Measurements from ENCODE around the gene PSMD1.

PSMD1 gene

GRCh38 chr2:231117922-231118613 lies 61.4 kb downstream of the PSMD1 start:
- no peaks in the 10 kb centered on the region for H3K9me3 ChIP-seq (ENCODE audit: insufficient read depth, low read depth, low read length)
- no peak overlapping the region for H3K14ac ChIP-seq (ENCODE audit: low read length)
- WGBS (ENCODE audit: extremely low coverage, insufficient coverage, insufficient read length): no CpG with 5 or more reads among the region's 4 CpGs
- no peak overlapping the region for H2AFZ ChIP-seq (ENCODE audit: insufficient read depth, low read length, poor library complexity)
- no peak overlapping the region for H3K23ac ChIP-seq (ENCODE audit: low read length)
- H2BK120ac ChIP-seq (ENCODE audit: insufficient read depth, low read length, poor library complexity): no peak overlapping the region
- H4K91ac ChIP-seq (ENCODE audit: low read depth, low read length): no peak overlapping the region
- no peak overlapping the region for H2BK5ac ChIP-seq (ENCODE audit: low read depth, low read length, poor library complexity)
- H3K79me1 ChIP-seq (ENCODE audit: low read length): no peaks in the 10 kb centered on the region
- H3K4ac ChIP-seq (ENCODE audit: low read depth, low read length): no peak overlapping the region
- H3K27me3 ChIP-seq (ENCODE audit: insufficient read depth, low read length): no peaks in the 10 kb centered on the region
- no peaks in the 10 kb centered on the region for H3K79me2 ChIP-seq (ENCODE audit: control insufficient read depth, insufficient read depth, low read length, poor library complexity)
- H2BK12ac ChIP-seq (ENCODE audit: low read length): no peak overlapping the region
- peaks cover 0 to 2% of the 10 kb centered on the region in 2 experiments for H3K36me3 ChIP-seq (ENCODE audit: control insufficient read depth in 1 of 2, insufficient read depth in 2 of 2, low read length in 2 of 2)
- no peak overlapping the region for H3K4me3 ChIP-seq (ENCODE audit: low read depth, low read length)
- no peak overlapping the region for H3K18ac ChIP-seq (ENCODE audit: low read length)
- DNase-seq: no peak
- H3K27ac ChIP-seq (ENCODE audit: low read depth, low read length): no peak overlapping the region
- no peak overlapping the region for H3K9ac ChIP-seq (ENCODE audit: low read length)
- H2AK5ac ChIP-seq (ENCODE audit: low read length): no peak overlapping the region
- no peak overlapping the region for H4K12ac ChIP-seq (ENCODE audit: low read depth, low read length)
- H4K8ac ChIP-seq (ENCODE audit: low read depth, low read length): no peak overlapping the region
- no peaks in the 10 kb centered on the region for H3K4me1 ChIP-seq (ENCODE audit: control insufficient read depth in 1 of 2, insufficient read depth in 2 of 2, low read length in 2 of 2)
- no peak overlapping the region for H3K4me2 ChIP-seq (ENCODE audit: low read length)

DNA sequence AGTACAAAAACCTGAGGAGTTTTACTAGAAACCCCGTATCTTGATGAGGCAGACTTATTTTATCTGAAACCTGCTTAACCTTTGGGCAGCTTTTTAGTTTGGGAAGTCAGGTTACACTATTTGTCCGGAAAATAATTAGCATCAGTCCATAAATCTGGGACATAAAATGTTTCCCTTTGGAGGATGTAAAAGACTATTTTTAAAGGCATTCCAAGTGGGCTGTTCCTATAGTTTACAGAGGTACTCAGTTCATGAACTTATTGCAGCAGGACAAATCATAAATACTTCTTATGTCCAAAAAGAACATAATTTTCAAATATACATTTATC lies 61.9 kb downstream of the PSMD1 start:
- H3K9me3 ChIP-seq (ENCODE audit: insufficient read depth, low read depth, low read length): no peaks in the 10 kb centered on the region
- H2BK5ac ChIP-seq (ENCODE audit: low read depth, low read length, poor library complexity): no peak overlapping the region
- no peak overlapping the region for H3K4ac ChIP-seq (ENCODE audit: low read depth, low read length)
- H4K8ac ChIP-seq (ENCODE audit: low read depth, low read length): no peak overlapping the region
- H3K27me3 ChIP-seq (ENCODE audit: insufficient read depth, low read length): no peaks in the 10 kb centered on the region
- H2AK5ac ChIP-seq (ENCODE audit: low read length): no peak overlapping the region
- no peak overlapping the region for H3K9ac ChIP-seq (ENCODE audit: low read length)
- H4K91ac ChIP-seq (ENCODE audit: low read depth, low read length): no peak overlapping the region
- no peak overlapping the region for H3K23ac ChIP-seq (ENCODE audit: low read length)
- no peak overlapping the region for H3K18ac ChIP-seq (ENCODE audit: low read length)
- H2BK120ac ChIP-seq (ENCODE audit: insufficient read depth, low read length, poor library complexity): no peak overlapping the region
- no peaks in the 10 kb centered on the region for H3K4me1 ChIP-seq (ENCODE audit: control insufficient read depth in 1 of 2, insufficient read depth in 2 of 2, low read length in 2 of 2)
- no peaks in the 10 kb centered on the region for H3K79me1 ChIP-seq (ENCODE audit: low read length)
- H3K27ac ChIP-seq (ENCODE audit: low read depth, low read length): no peak overlapping the region
- H4K12ac ChIP-seq (ENCODE audit: low read depth, low read length): no peak overlapping the region
- no peak overlapping the region for H3K4me3 ChIP-seq (ENCODE audit: low read depth, low read length)
- H3K36me3 ChIP-seq (ENCODE audit: control insufficient read depth in 1 of 2, insufficient read depth in 2 of 2, low read length in 2 of 2): peaks cover 0 to 2% of the 10 kb centered on the region in 2 experiments
- WGBS (ENCODE audit: extremely low coverage, insufficient coverage, insufficient read length): no CpG with 5 or more reads among the region's 2 CpGs
- no peak overlapping the region for H3K14ac ChIP-seq (ENCODE audit: low read length)
- H3K79me2 ChIP-seq (ENCODE audit: control insufficient read depth, insufficient read depth, low read length, poor library complexity): no peaks in the 10 kb centered on the region
- H2BK12ac ChIP-seq (ENCODE audit: low read length): no peak overlapping the region
- H2AFZ ChIP-seq (ENCODE audit: insufficient read depth, low read length, poor library complexity): no peak overlapping the region
- H3K4me2 ChIP-seq (ENCODE audit: low read length): no peak overlapping the region
- no peak for DNase-seq

- H3K4me2 ChIP-seq (ENCODE audit: low read length): no peak overlapping the region
- no peak overlapping the region for H3K4ac ChIP-seq (ENCODE audit: low read depth, low read length)
- no peaks in the 10 kb centered on the region for H3K79me1 ChIP-seq (ENCODE audit: low read length)
- no peak overlapping the region for H3K18ac ChIP-seq (ENCODE audit: low read length)
- no peak overlapping the region for H4K91ac ChIP-seq (ENCODE audit: low read depth, low read length)
- no peak overlapping the region for H3K27ac ChIP-seq (ENCODE audit: low read depth, low read length)
- H2BK5ac ChIP-seq (ENCODE audit: low read depth, low read length, poor library complexity): no peak overlapping the region
- H3K14ac ChIP-seq (ENCODE audit: low read length): no peak overlapping the region
- no peak overlapping the region for H2AK5ac ChIP-seq (ENCODE audit: low read length)
- H3K4me3 ChIP-seq (ENCODE audit: low read depth, low read length): no peak overlapping the region
- H2BK120ac ChIP-seq (ENCODE audit: insufficient read depth, low read length, poor library complexity): no peak overlapping the region
- H2AFZ ChIP-seq (ENCODE audit: insufficient read depth, low read length, poor library complexity): no peak overlapping the region
- H3K79me2 ChIP-seq (ENCODE audit: control insufficient read depth, insufficient read depth, low read length, poor library complexity): no peaks in the 10 kb centered on the region
- no peaks in the 10 kb centered on the region for H3K27me3 ChIP-seq (ENCODE audit: insufficient read depth, low read length)
- DNase-seq: no peak
- H4K8ac ChIP-seq (ENCODE audit: low read depth, low read length): no peak overlapping the region
- H3K36me3 ChIP-seq (ENCODE audit: control insufficient read depth in 1 of 2, insufficient read depth in 2 of 2, low read length in 2 of 2): peaks cover 0 to 2% of the 10 kb centered on the region in 2 experiments
- WGBS (ENCODE audit: extremely low coverage, insufficient coverage, insufficient read length): no CpG with 5 or more reads among the region's 4 CpGs
- H2BK12ac ChIP-seq (ENCODE audit: low read length): no peak overlapping the region
- no peak overlapping the region for H3K9ac ChIP-seq (ENCODE audit: low read length)
- H3K9me3 ChIP-seq (ENCODE audit: insufficient read depth, low read depth, low read length): no peaks in the 10 kb centered on the region
- H3K4me1 ChIP-seq (ENCODE audit: control insufficient read depth in 1 of 2, insufficient read depth in 2 of 2, low read length in 2 of 2): no peaks in the 10 kb centered on the region
- H3K23ac ChIP-seq (ENCODE audit: low read length): no peak overlapping the region
- no peak overlapping the region for H4K12ac ChIP-seq (ENCODE audit: low read depth, low read length)
These were observed 66.8 kb downstream of the PSMD1 start for GRCh38 chr2:231123362-231123898.

DNA sequence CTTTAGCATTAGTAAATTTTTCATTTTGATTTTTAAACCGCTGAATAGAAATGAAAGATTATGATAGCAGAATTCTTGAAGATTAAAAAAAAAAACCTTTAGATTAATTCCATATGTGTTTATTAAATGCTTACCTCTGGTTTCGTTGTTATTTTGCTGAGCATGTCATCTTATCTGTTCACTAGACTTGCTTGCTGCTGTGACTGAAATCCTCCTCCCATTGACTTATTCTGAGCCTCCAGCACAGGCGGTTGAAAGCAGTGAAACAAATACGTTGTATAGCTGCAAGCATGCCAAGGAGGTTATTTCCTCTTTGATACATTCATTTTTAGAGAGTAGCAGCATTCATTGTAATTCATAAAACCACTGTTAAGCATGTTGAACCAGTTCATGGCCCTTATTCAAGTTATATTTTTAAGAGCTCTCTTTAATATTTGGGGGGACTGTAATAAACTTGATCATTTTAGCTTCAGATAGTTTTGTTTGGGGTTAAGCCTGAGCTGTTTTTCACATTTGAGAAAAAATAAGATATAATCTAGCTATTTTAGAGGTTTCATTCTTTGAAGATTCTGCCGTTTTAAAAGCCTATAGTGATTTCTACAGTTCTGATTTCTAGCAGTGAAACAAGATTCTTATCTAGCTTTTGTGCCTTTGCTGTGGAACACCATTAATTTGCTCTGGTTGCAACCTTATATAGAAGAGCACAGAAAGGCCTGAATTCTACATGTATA lies 68.3 kb downstream of the PSMD1 start, which contains the start of gene HTR2B:
Gene HTR2B, minus strand, starts transcription at position 205 of the 731 bp plus-strand sequence. CDS start 1,278 bp downstream, outside the sequence.
- no peaks in the 10 kb centered on the region for H3K4me1 ChIP-seq (ENCODE audit: control insufficient read depth in 1 of 2, insufficient read depth in 2 of 2, low read length in 2 of 2)
- no peak within 1 kb of the TSS for H2AK5ac ChIP-seq (ENCODE audit: low read length)
- no peak within 1 kb of the TSS for H3K4me2 ChIP-seq (ENCODE audit: low read length)
- no peak within 1 kb of the TSS for H2BK12ac ChIP-seq (ENCODE audit: low read length)
- no peak within 1 kb of the TSS for H3K18ac ChIP-seq (ENCODE audit: low read length)
- H3K79me1 ChIP-seq (ENCODE audit: low read length): no peaks in the 10 kb centered on the region
- no peak within 1 kb of the TSS for H2BK120ac ChIP-seq (ENCODE audit: insufficient read depth, low read length, poor library complexity)
- WGBS (ENCODE audit: extremely low coverage, insufficient coverage, insufficient read length): no CpG with 5 or more reads among the region's 5 CpGs
- no peak within 1 kb of the TSS for H3K4me3 ChIP-seq (ENCODE audit: low read depth, low read length)
- DNase-seq: no peak
- no peak within 1 kb of the TSS for H3K4ac ChIP-seq (ENCODE audit: low read depth, low read length)
- H3K9me3 ChIP-seq (ENCODE audit: insufficient read depth, low read depth, low read length): no peaks in the 10 kb centered on the region
- no peak within 1 kb of the TSS for H3K23ac ChIP-seq (ENCODE audit: low read length)
- no peak within 1 kb of the TSS for H4K91ac ChIP-seq (ENCODE audit: low read depth, low read length)
- H3K36me3 ChIP-seq (ENCODE audit: control insufficient read depth in 1 of 2, insufficient read depth in 2 of 2, low read length in 2 of 2): peaks cover 0 to 2% of the 10 kb centered on the region in 2 experiments
- H3K27ac ChIP-seq (ENCODE audit: low read depth, low read length): no peak within 1 kb of the TSS
- no peak within 1 kb of the TSS for H3K9ac ChIP-seq (ENCODE audit: low read length)
- no peak within 1 kb of the TSS for H2AFZ ChIP-seq (ENCODE audit: insufficient read depth, low read length, poor library complexity)
- no peak within 1 kb of the TSS for H2BK5ac ChIP-seq (ENCODE audit: low read depth, low read length, poor library complexity)
- no peaks in the 10 kb centered on the region for H3K27me3 ChIP-seq (ENCODE audit: insufficient read depth, low read length)
- H3K79me2 ChIP-seq (ENCODE audit: control insufficient read depth, insufficient read depth, low read length, poor library complexity): no peaks in the 10 kb centered on the region
- H4K12ac ChIP-seq (ENCODE audit: low read depth, low read length): no peak within 1 kb of the TSS
- H3K14ac ChIP-seq (ENCODE audit: low read length): no peak within 1 kb of the TSS
- H4K8ac ChIP-seq (ENCODE audit: low read depth, low read length): no peak within 1 kb of the TSS

Measured in trophoblast cell (in vitro differentiated cells and primary cell).